Osteoblast (primary cell): ENCODE measurements around the gene TECPR2. TPM values are rescaled to one million over a fixed set of nuclear protein-coding genes. Genes with fewer than 3 reads are reported as not detected.
A peak's percentile ranks its signal among the peaks of the same experiment; 100 is the strongest.
"Not testable (repeated sequence)": the region's sequence is repeated elsewhere in the genome, so short reads cannot be mapped to it uniquely, and the experiment has no call there.

Experiments used
- DNase-seq: peaks from one replicate; pipeline ENCODE4 v3.0.0; 2011; ENCODE audit warnings: low spot score, mixed read lengths; ENCODE audit not compliant: insufficient read length; ENCODE audit errors: missing footprints
- H2AFZ ChIP-seq: 2 replicates; pipeline ENCODE4 v1.6.0; 2011; ENCODE audit warnings: mild to moderate bottlenecking, low read length
- H3K27ac ChIP-seq: 2 replicates; pipeline ENCODE4 v1.5.1; 2011; ENCODE audit warnings: mild to moderate bottlenecking, low read depth, low read length, moderate library complexity
- H3K27me3 ChIP-seq: 2 replicates; pipeline ENCODE4 v1.6.0; 2012; ENCODE audit warnings: mild to moderate bottlenecking, control low read depth, inconsistent platforms, low read length, moderate library complexity; ENCODE audit not compliant: insufficient read depth
- H3K36me3 ChIP-seq: 2 replicates; pipeline ENCODE4 v1.5.1; 2011; ENCODE audit warnings: mild to moderate bottlenecking, low read length, control low read depth, moderate library complexity; ENCODE audit not compliant: insufficient read depth
- H3K4me1 ChIP-seq: 2 replicates; pipeline ENCODE4 v1.5.1; 2011; ENCODE audit warnings: mild to moderate bottlenecking, low read length, control low read depth, moderate library complexity; ENCODE audit not compliant: insufficient read depth
- H3K4me2 ChIP-seq: 2 replicates; pipeline ENCODE4 v1.6.0; 2011; ENCODE audit warnings: mild to moderate bottlenecking, low read length; ENCODE audit not compliant: insufficient read depth
- H3K4me3 ChIP-seq: fragments of 200-600 bp; sonication (generic); 3 replicates; pipeline ENCODE4 v1.5.1; 2012; ENCODE audit warnings: mild to moderate bottlenecking, low read length, inconsistent platforms; ENCODE audit not compliant: insufficient read depth
- H3K79me2 ChIP-seq: 2 replicates; pipeline ENCODE4 v1.6.0; 2012; ENCODE audit warnings: mild to moderate bottlenecking, low read length, control low read depth, inconsistent platforms; ENCODE audit not compliant: insufficient read depth
- H3K9me3 ChIP-seq: 2 replicates; pipeline ENCODE4 v1.5.1; 2011; ENCODE audit warnings: low read depth, low read length, control low read depth
- H4K20me1 ChIP-seq: 2 replicates; pipeline ENCODE4 v1.6.0; 2012; ENCODE audit warnings: mild to moderate bottlenecking, low read length, control low read depth; ENCODE audit not compliant: insufficient read depth
- CTCF ChIP-seq: IDR thresholded peaks from 2 replicates; pipeline ENCODE4 v1.5.1; 2011; ENCODE audit warnings: mild to moderate bottlenecking, low read depth, low read length, moderate library complexity; ENCODE audit errors: extremely low read depth
- total RNA-seq: library from RNA; depleted of rRNA; stranded (reverse); fragments of >200 nt; gene quantifications from 2 replicates; pipeline ENCODE4 v1.2.3, GENCODE V29; 2012

The TECPR2 gene
- total RNA-seq, 1 donor: 13.0 TPM

GRCh38 chr14:102516531-102517391 lies 154.0 kb downstream of the TECPR2 start:
- TF ChIP-seq CTCF: peak; percentile 45
- no peaks in the 10 kb centered on the region for H3K36me3 ChIP-seq
- H3K9me3 ChIP-seq: no peaks in the 10 kb centered on the region
- peak; percentile 99 for DNase-seq
- no peak overlapping the region for H3K27ac ChIP-seq
- no peaks in the 10 kb centered on the region for H3K79me2 ChIP-seq
- H2AFZ ChIP-seq: peak overlapping the region; percentile 88
- no peaks in the 10 kb centered on the region for H3K4me1 ChIP-seq
- peak overlapping the region; percentile 80 for H3K4me2 ChIP-seq
- no peaks in the 10 kb centered on the region for H3K27me3 ChIP-seq
- peak overlapping the region; percentile 78 for H3K4me3 ChIP-seq
- no peaks in the 10 kb centered on the region for H4K20me1 ChIP-seq

GRCh38 chr14:102517392-102518062 lies 154.8 kb downstream of the TECPR2 start:
- H3K4me1 ChIP-seq: no peaks in the 10 kb centered on the region
- peak overlapping the region; percentile 88 for H2AFZ ChIP-seq
- H3K79me2 ChIP-seq: no peaks in the 10 kb centered on the region
- peak; percentile 93 for DNase-seq
- no peaks in the 10 kb centered on the region for H3K36me3 ChIP-seq
- no peaks in the 10 kb centered on the region for H3K9me3 ChIP-seq
- no peak for TF ChIP-seq CTCF
- no peak overlapping the region for H3K27ac ChIP-seq
- no peaks in the 10 kb centered on the region for H3K27me3 ChIP-seq
- no peaks in the 10 kb centered on the region for H4K20me1 ChIP-seq
- peak overlapping the region; percentile 80 for H3K4me2 ChIP-seq
- H3K4me3 ChIP-seq: peak overlapping the region; percentile 78

GRCh38 chr14:102518063-102518648 lies 155.4 kb downstream of the TECPR2 start:
- Histone ChIP-seq H3K79me2 (no peaks in the 10 kb centered on the region), H3K27ac (no peak overlapping the region), H2AFZ (no peak overlapping the region), H3K9me3 (no peaks in the 10 kb centered on the region), H3K36me3 (no peaks in the 10 kb centered on the region), H3K4me1 (no peaks in the 10 kb centered on the region), H3K4me2 (no peak overlapping the region), H3K27me3 (no peaks in the 10 kb centered on the region), H4K20me1 (no peaks in the 10 kb centered on the region), H3K4me3 (no peak overlapping the region)
- TF ChIP-seq CTCF: no peak
- peak; percentile 53 for DNase-seq

- H3K4me2 ChIP-seq, H3K9me3 ChIP-seq, H3K27ac ChIP-seq, H3K4me1 ChIP-seq, H3K36me3 ChIP-seq, H3K27me3 ChIP-seq, H2AFZ ChIP-seq, H3K79me2 ChIP-seq, H3K4me3 ChIP-seq, H4K20me1 ChIP-seq, DNase-seq: not testable (repeated sequence)
Measured at GRCh38 chr14:102519709-102520108, 157.0 kb downstream of the TECPR2 start.
